RWPE1 (cell line): ENCODE data around the gene ARHGEF19.
A peak's percentile ranks its signal among the peaks of the same experiment; 100 is the strongest.
"Not testable (repeated sequence)": the region's sequence is repeated elsewhere in the genome, so short reads cannot be mapped to it uniquely, and the experiment has no call there.

ENCODE experiments used
- CTCF ChIA-PET: fragments of 350-600 bp; sonication (Branson Sonifier 250); formaldehyde crosslinking; extraction: SDS; loops from one replicate; lab custom pipeline; 2021; lab: Yijun Ruan, JAX
- POLR2A ChIA-PET: fragments of 400-600 bp; formaldehyde crosslinking; extraction: SDS; loops from one replicate; lab custom pipeline; 2020; ENCODE audit warnings: antibody characterized with exemption; ENCODE audit not compliant: low non-redundant PET; lab: Yijun Ruan, JAX
- DNase-seq: peaks from one replicate; pipeline ENCODE4 v3.0.0; 2012; ENCODE audit warnings: low spot score
- H3K27ac ChIP-seq: fragments of 450-650 bp; 2 replicates; pipeline ENCODE4 v1.5.1; 2017
- TF ChIP-seq, protein P1 (sequence below): fragments of 450-650 bp; conservative IDR thresholded peaks from 2 replicates; pipeline ENCODE4 v1.5.1; 2017; ENCODE audit warnings: low read depth, mild to moderate bottlenecking

The ARHGEF19 gene

DNA sequence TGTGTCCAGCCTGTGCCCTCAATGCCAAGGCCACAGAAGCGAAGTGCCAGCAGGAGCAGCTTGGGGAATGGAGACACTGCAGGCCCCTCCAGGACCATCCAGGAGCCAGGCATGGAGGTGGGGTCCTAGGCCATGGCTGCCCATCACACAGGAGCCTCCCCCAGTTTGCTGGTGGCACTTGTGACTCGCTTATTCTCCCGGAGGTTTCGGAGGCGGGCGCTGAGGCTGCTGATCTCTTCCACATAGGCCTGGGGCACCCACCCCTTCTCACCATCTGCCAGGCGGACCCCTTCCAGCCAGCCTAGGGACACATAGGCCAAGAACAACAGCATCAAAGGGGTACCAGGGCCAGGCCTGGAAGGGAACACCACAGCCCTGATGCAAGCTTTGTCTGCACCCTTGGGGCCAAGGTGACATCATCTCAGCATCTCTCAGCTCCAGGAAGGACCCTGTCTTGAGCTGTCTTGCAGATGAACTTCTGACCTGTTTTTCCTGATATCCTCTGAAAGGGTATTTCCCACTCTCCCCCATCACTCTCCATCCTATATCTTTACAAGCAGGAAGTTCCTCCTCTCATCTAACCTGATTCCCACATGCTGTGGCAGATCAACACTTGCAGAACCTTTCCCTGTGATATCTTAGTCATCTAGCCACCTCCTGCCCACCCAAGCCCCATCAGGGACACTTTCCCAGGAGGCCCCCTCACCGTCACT is 13.9 kb downstream of the ARHGEF19 start:
- CTCF ChIA-PET, result interaction anchor here (1.5 kb wide), 1 partner anchor 120 kb away, joined by 4 read pairs; no protein-coding TSS in a partner anchor
- POLR2A ChIA-PET, result no interaction called here

DNA sequence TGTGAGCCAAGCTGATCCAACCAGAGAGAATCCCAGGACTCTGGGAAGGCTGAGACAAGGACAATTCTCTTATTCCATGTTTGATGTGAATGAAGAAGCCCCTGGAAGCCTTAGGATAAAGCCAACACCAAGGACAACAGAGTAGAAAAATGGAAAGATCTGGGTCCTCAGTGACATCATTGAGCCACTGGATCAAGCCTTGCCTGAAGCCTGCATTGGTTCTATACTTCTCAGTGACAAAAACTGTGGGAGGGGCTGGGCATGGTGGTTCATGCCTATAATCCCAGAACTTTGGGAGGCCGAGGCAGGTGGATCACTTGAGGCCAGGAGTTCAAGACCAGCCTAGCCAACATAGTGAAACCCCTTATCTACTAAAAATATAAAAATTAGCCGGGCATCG is 15.6 kb downstream of the ARHGEF19 start:
- H3K27ac ChIP-seq, result no peak overlapping the region
- TF ChIP-seq, protein P1, sequence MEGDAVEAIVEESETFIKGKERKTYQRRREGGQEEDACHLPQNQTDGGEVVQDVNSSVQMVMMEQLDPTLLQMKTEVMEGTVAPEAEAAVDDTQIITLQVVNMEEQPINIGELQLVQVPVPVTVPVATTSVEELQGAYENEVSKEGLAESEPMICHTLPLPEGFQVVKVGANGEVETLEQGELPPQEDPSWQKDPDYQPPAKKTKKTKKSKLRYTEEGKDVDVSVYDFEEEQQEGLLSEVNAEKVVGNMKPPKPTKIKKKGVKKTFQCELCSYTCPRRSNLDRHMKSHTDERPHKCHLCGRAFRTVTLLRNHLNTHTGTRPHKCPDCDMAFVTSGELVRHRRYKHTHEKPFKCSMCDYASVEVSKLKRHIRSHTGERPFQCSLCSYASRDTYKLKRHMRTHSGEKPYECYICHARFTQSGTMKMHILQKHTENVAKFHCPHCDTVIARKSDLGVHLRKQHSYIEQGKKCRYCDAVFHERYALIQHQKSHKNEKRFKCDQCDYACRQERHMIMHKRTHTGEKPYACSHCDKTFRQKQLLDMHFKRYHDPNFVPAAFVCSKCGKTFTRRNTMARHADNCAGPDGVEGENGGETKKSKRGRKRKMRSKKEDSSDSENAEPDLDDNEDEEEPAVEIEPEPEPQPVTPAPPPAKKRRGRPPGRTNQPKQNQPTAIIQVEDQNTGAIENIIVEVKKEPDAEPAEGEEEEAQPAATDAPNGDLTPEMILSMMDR, result no peak
- no peak for DNase-seq
- ChIA-PET CTCF (interaction anchor here (1.5 kb wide), 1 partner anchor 118 kb away, joined by 4 read pairs; no protein-coding TSS in a partner anchor), POLR2A (no interaction called here)

More for the DNA sequence above, 13.9 kb downstream of the ARHGEF19 start:
- DNase-seq, result no peak
- TF ChIP-seq, protein P1, result no peak
- peak overlapping the region; percentile 44 for H3K27ac ChIP-seq

DNA sequence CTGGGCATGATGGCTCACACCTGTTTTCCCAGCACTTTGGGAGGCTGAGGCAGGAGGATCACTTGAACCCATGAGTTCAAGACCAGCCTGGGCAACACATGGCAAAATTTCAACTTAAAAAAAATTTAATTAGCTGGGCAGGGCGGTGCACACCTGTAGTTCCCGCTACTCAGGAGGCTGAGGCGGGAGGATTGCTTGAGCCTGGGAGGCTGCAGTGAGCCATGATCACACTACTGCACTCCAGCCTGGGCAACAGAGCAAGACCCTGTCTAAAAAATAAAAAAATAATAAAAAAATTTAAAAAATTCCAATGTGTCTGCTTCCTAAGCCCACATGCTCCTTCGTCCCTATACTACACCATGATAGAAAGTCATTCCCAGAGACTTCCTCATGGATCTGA is 16.3 kb downstream of the ARHGEF19 start:
- POLR2A ChIA-PET, DNase-seq, H3K27ac ChIP-seq: not testable (repeated sequence)
- CTCF ChIA-PET, result interaction anchor here (0.6 kb wide), 1 partner anchor 222 kb away, joined by 3 read pairs; no protein-coding TSS in a partner anchor

DNA sequence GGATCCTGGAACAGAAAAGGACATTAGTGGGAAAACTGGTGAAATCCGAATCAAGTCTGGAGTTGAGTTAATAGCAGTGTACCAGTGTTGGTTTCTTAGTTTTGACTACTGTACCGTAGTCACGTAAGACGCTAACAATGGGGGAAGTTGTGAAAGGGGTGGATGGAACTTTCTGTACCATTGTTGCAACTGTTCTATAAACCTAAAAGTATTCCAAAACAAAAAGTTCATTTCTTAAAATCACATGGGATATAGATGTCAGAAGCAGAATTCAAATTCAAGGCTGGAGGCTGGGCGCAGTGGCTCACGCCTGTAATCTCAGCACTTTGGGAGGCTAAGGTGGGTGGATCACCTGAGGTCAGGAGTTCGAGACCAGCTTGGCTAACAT is 16.9 kb downstream of the ARHGEF19 start:
- H3K27ac ChIP-seq, result no peak overlapping the region
- ChIA-PET CTCF (no interaction called here), POLR2A (no interaction called here)
- TF ChIP-seq, protein P1, result no peak
- no peak for DNase-seq

DNA sequence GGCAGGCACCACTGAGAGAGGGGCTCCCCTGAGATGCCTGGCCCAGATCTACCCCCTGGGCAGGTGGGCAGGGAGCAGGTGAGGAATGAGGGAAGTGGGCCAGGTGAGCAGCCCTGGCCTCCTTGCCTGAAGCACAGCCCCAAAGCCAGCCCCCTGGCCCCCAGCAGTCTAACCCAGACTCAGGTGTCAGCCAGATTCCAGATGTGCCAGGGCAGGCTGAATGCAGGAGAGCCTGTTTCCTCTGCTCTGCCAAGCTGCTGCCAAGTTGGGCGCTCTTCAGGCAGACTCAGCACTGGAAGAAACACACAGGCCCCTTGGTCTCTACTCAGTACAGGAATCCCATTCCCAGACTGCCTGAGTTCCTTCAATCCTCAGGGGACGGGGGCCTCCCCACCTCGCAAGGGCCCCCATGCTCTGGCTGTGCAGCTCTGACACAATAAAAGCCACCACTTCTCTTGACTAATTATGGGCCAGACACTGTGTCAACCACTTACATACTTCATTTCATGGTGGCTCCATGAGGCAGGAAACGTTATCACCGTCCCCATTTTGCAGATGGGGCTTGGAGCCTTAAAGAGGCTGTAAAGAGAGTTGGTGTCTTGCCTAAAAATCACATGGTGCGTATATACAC is 20.4 kb downstream of the ARHGEF19 start:
- TF ChIP-seq, protein P1, result no peak
- CTCF ChIA-PET, result interaction anchor here (0.6 to 1.9 kb wide), 3 partner anchors 39 to 113 kb away, joined by 3 to 5 read pairs (median 4); no protein-coding TSS in a partner anchor
- H3K27ac ChIP-seq, result peak overlapping the region; percentile 70
- POLR2A ChIA-PET, result no interaction called here
- no peak for DNase-seq

DNA sequence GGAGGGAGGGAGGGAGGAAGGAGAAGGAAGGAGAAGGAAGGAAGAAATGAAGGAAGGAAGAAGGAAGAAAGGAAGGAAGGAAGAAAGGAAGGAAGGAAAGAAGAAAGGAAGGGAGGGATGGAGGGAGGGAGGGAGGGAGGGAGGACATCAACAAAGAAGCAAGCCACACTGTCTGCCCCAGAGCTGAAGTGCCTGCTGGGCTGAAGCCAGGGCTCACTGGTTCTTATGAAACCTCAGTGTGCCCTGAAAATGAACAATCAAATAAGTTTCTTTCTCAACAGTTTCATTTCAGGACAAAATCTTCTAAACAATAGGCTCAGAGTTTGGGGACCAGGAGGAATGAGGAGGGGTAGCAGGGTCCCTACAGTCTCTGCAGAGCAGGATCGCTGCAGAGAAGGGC is 21.1 kb downstream of the ARHGEF19 start:
- TF ChIP-seq, protein P1, result no peak
- H3K27ac ChIP-seq, result peak overlapping the region; percentile 70
- CTCF ChIA-PET, result interaction anchor here (0.5 to 1.9 kb wide), 3 partner anchors 28 to 112 kb away, joined by 4 to 5 read pairs (median 4); no protein-coding TSS in a partner anchor
- POLR2A ChIA-PET, result no interaction called here
- DNase-seq, result no peak
